ENCODE results near the gene C1QTNF3.
"Not testable (repeated sequence)": the region's sequence is repeated elsewhere in the genome, so short reads cannot be mapped to it uniquely, and the experiment has no call there.

GRCh38 chr5:34070626-34071025 is 27.6 kb upstream of the C1QTNF3 start:
- TF ChIP-seq CTCF, POLR2A, EP300 (IDR thresholded peaks at IDR 0.05): not testable (repeated sequence)
